ENCODE measurements around the gene SUFU.

DNA sequence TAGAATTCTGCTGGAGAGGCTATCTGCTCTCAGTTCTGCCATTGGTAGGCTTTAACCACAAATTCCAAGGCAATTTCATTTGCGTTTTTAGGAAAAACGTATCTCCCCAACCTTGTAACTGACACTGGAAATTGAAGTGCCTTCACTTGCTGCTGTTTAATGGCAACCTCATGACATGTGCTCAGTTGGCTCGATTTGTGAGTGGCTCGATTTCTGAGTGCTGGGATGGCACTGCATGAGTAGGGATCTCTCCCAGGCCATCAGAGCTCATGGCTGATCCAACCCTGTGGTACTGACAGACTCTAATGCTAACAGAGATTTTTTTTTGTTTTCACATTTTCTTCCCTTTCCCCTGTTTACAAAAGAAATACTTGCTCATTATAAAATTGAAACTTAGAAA, 56.0 kb downstream of the SUFU start:
- TF ChIP-seq POLR2AphosphoS5 (IDR thresholded peaks at IDR 0.05; ENCODE audit: insufficient read depth in 1 of 2, low read depth in 1 of 2): no peak
- no peak for TF ChIP-seq POLR2A (IDR thresholded peaks at IDR 0.05)

Data from vagina (tissue), 2 donors.